ENCODE data around the gene CCDC92.

CCDC92 gene

DNA sequence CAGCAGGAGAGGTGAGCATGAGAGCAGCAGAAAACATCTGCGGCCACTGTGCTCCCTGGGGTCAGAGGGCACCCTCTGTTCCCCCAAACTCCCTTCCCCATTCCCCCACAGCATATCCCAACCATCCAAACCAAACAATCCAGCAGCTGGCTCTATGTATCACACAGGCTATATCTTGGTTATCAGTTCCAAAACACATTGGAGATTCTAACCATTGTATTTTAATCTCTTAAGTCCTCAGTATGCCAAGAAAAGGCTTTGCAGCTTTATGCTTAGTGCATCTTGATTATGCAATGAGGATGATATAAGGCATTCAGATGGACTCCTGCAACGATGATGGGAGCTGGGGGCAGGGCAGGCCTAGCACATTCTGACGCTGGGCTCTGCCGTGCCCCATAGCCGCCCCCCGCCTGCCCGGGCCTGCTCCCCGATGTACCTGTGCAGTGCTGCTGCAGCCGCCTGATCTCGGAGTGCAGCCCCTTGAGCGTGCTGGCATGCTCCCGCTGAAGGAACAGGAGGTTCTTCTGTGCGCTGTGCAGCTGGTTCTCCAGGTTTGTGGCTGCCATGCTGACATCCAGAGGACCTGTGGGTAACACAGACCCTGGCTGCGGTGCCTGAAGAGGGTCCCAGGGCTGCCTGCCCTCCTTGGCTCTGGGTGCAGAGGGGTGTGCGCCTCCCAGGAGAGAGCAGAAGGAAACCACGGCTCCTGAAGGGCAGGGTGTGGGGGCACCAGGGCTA lies 29.6 kb downstream of the CCDC92 start:
- Histone ChIP-seq H3K9me2 (replicated peaks; ENCODE audit: insufficient read depth, low read length) (no peaks in the 10 kb centered on the region), H2AFZ (ENCODE audit: low read length) (no peak overlapping the region), H3K4me3 (ENCODE audit: low read length) (no peak overlapping the region), H3K9me3 (replicated peaks; ENCODE audit: insufficient read depth, low read length) (no peaks in the 10 kb centered on the region), H3K36me3 (replicated peaks; ENCODE audit: insufficient read depth, low read length) (no peaks in the 10 kb centered on the region), H3K9ac (ENCODE audit: low read length) (no peak overlapping the region), H3F3A (ENCODE audit: insufficient read depth, low read length) (no peaks in the 10 kb centered on the region), H3K4me2 (ENCODE audit: low read depth, low read length) (no peak overlapping the region), H4K20me1 (ENCODE audit: insufficient read depth, low read length) (no peaks in the 10 kb centered on the region), H3K79me2 (ENCODE audit: low read length) (no peaks in the 10 kb centered on the region), H3K4me1 (ENCODE audit: low read length) (no peaks in the 10 kb centered on the region), H3K27ac (ENCODE audit: low read length) (no peak overlapping the region), H3K27me3 (replicated peaks; ENCODE audit: insufficient read depth, low read length) (no peaks in the 10 kb centered on the region)
- DNase-seq, result no peak
- TF ChIP-seq EZH2 (optimal IDR thresholded peaks at IDR 0.05; ENCODE audit: low read depth, low read length), result no peak
- TF ChIP-seq, protein P1, sequence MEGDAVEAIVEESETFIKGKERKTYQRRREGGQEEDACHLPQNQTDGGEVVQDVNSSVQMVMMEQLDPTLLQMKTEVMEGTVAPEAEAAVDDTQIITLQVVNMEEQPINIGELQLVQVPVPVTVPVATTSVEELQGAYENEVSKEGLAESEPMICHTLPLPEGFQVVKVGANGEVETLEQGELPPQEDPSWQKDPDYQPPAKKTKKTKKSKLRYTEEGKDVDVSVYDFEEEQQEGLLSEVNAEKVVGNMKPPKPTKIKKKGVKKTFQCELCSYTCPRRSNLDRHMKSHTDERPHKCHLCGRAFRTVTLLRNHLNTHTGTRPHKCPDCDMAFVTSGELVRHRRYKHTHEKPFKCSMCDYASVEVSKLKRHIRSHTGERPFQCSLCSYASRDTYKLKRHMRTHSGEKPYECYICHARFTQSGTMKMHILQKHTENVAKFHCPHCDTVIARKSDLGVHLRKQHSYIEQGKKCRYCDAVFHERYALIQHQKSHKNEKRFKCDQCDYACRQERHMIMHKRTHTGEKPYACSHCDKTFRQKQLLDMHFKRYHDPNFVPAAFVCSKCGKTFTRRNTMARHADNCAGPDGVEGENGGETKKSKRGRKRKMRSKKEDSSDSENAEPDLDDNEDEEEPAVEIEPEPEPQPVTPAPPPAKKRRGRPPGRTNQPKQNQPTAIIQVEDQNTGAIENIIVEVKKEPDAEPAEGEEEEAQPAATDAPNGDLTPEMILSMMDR (IDR thresholded peaks at IDR 0.05; ENCODE audit: low read length), result no peak
- no peak for TF ChIP-seq EZH2phosphoT487 (IDR thresholded peaks at IDR 0.05; ENCODE audit: low read length)

DNA sequence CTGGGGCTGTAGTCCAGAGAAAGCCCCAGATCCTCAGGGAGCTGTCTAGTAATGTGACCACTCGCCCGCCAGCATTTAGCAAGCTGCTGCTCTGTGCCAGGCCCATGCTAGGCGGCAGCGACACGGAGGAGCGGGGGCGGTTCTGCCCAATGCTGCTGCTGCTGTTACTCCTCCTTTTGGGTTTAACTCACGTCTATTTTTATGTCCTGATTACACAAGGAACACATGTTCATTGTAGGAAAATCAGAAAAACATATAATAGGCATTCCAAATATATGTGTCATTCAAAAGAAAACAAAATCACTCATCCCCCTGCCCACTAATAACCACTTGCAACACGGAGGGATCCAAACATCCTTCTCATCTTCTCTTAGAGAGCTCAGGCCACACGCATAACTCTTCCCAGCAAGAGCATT lies 30.4 kb downstream of the CCDC92 start:
- no peaks in the 10 kb centered on the region for H4K20me1 ChIP-seq (ENCODE audit: insufficient read depth, low read length)
- no peaks in the 10 kb centered on the region for H3F3A ChIP-seq (ENCODE audit: insufficient read depth, low read length)
- H2AFZ ChIP-seq (ENCODE audit: low read length), result no peak overlapping the region
- TF ChIP-seq, protein P1 (IDR thresholded peaks at IDR 0.05; ENCODE audit: low read length), result no peak
- no peak for TF ChIP-seq EZH2phosphoT487 (IDR thresholded peaks at IDR 0.05; ENCODE audit: low read length)
- no peak for TF ChIP-seq EZH2 (optimal IDR thresholded peaks at IDR 0.05; ENCODE audit: low read depth, low read length)
- no peak for DNase-seq
- no peaks in the 10 kb centered on the region for H3K9me3 ChIP-seq (replicated peaks; ENCODE audit: insufficient read depth, low read length)
- no peak overlapping the region for H3K4me2 ChIP-seq (ENCODE audit: low read depth, low read length)
- no peak overlapping the region for H3K4me3 ChIP-seq (ENCODE audit: low read length)
- no peak overlapping the region for H3K27ac ChIP-seq (ENCODE audit: low read length)
- no peak overlapping the region for H3K9ac ChIP-seq (ENCODE audit: low read length)
- H3K79me2 ChIP-seq (ENCODE audit: low read length), result no peaks in the 10 kb centered on the region
- no peaks in the 10 kb centered on the region for H3K36me3 ChIP-seq (replicated peaks; ENCODE audit: insufficient read depth, low read length)
- no peaks in the 10 kb centered on the region for H3K4me1 ChIP-seq (ENCODE audit: low read length)
- H3K27me3 ChIP-seq (replicated peaks; ENCODE audit: insufficient read depth, low read length), result no peaks in the 10 kb centered on the region
- no peaks in the 10 kb centered on the region for H3K9me2 ChIP-seq (replicated peaks; ENCODE audit: insufficient read depth, low read length)

DNA sequence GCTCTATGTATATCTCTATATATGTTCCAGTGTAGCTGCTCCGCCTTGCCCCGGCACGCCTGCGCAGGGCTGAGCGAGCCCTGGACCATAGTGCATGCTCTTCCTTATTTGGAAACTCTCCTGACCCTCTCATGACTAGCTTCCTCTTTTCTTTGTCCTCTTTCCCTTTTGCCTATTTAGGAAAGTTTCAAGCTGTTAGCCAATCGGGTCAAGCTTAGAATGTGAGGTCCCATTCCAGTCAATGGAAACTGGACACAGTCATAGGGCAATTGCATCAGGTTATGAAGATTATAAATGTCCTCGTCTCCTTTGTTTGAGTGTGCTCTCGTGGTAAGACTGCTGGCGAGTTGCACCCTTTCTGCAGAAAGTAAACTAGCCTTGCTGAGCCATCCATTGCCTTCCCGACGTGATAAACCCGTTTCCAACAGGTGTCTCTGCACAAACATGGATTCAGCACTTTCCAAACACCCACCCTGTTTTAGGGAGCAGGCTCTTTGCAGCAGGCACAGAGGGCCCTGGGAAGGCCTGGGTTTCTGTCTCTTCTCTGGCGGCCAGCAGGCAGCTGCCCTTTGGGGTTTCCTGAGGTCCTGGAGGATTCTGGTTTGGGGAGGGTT lies 30.9 kb downstream of the CCDC92 start:
- no peaks in the 10 kb centered on the region for H3K27me3 ChIP-seq (replicated peaks; ENCODE audit: insufficient read depth, low read length)
- H4K20me1 ChIP-seq (ENCODE audit: insufficient read depth, low read length), result no peaks in the 10 kb centered on the region
- H3K79me2 ChIP-seq (ENCODE audit: low read length), result no peaks in the 10 kb centered on the region
- no peak overlapping the region for H3K4me3 ChIP-seq (ENCODE audit: low read length)
- no peak overlapping the region for H3K9ac ChIP-seq (ENCODE audit: low read length)
- H3F3A ChIP-seq (ENCODE audit: insufficient read depth, low read length), result no peaks in the 10 kb centered on the region
- TF ChIP-seq EZH2phosphoT487 (IDR thresholded peaks at IDR 0.05; ENCODE audit: low read length) (no peak), EZH2 (optimal IDR thresholded peaks at IDR 0.05; ENCODE audit: low read depth, low read length) (no peak)
- TF ChIP-seq, protein P1 (IDR thresholded peaks at IDR 0.05; ENCODE audit: low read length), result no peak
- H3K4me2 ChIP-seq (ENCODE audit: low read depth, low read length), result no peak overlapping the region
- no peaks in the 10 kb centered on the region for H3K36me3 ChIP-seq (replicated peaks; ENCODE audit: insufficient read depth, low read length)
- H3K27ac ChIP-seq (ENCODE audit: low read length), result no peak overlapping the region
- H3K4me1 ChIP-seq (ENCODE audit: low read length), result no peaks in the 10 kb centered on the region
- no peaks in the 10 kb centered on the region for H3K9me2 ChIP-seq (replicated peaks; ENCODE audit: insufficient read depth, low read length)
- no peaks in the 10 kb centered on the region for H3K9me3 ChIP-seq (replicated peaks; ENCODE audit: insufficient read depth, low read length)
- H2AFZ ChIP-seq (ENCODE audit: low read length), result no peak overlapping the region
- no peak for DNase-seq
